ENCODE measurements around the gene CASZ1. TPM values are rescaled to one million over a fixed set of nuclear protein-coding genes. Genes with fewer than 3 reads are reported as not detected.

Gene CASZ1
- total RNA-seq, 1 experiment from 2014 or later: 12.6 TPM

GRCh38 chr1:10709165-10709564 lies 87.3 kb downstream of the CASZ1 start:
- no TSS peak for BruUV-seq (replicated peaks)
- no peaks in the 10 kb centered on the region for H3K9me3 Mint-ChIP-seq (ENCODE audit: low read depth, unreplicated experiment)
- H3K4me3 Mint-ChIP-seq (ENCODE audit: low read depth, unreplicated experiment): no peak overlapping the region
- DNase-seq: no peak
- H3K27me3 Mint-ChIP-seq (ENCODE audit: unreplicated experiment): no peaks in the 10 kb centered on the region
- peaks cover under 1% of the 10 kb centered on the region for H3K4me1 Mint-ChIP-seq (ENCODE audit: low read depth, unreplicated experiment)
- TF ChIP-seq CTCF (IDR thresholded peaks at IDR 0.05; ENCODE audit: unreplicated experiment): no peak
- CTCF ChIA-PET: no interaction called here
- intact Hi-C loops (cut with micrococcal nuclease; ENCODE audit: unreplicated experiment): no loop called here
- no peak overlapping the region for H3K27ac Mint-ChIP-seq (ENCODE audit: unreplicated experiment)
- no peaks in the 10 kb centered on the region for H3K36me3 Mint-ChIP-seq (ENCODE audit: insufficient read depth, unreplicated experiment)

- H3K4me1 Mint-ChIP-seq (ENCODE audit: low read depth, unreplicated experiment): peaks cover 4% of the 10 kb centered on the region
- DNase-seq: no peak
- no peak for TF ChIP-seq CTCF (IDR thresholded peaks at IDR 0.05; ENCODE audit: unreplicated experiment)
- no peaks in the 10 kb centered on the region for H3K27me3 Mint-ChIP-seq (ENCODE audit: unreplicated experiment)
- intact Hi-C loops (cut with micrococcal nuclease; ENCODE audit: unreplicated experiment): no loop called here
- no peaks in the 10 kb centered on the region for H3K36me3 Mint-ChIP-seq (ENCODE audit: insufficient read depth, unreplicated experiment)
- CTCF ChIA-PET: no interaction called here
- BruUV-seq (replicated peaks): no TSS peak
- no peaks in the 10 kb centered on the region for H3K9me3 Mint-ChIP-seq (ENCODE audit: low read depth, unreplicated experiment)
- H3K27ac Mint-ChIP-seq (ENCODE audit: unreplicated experiment): no peak overlapping the region
- H3K4me3 Mint-ChIP-seq (ENCODE audit: low read depth, unreplicated experiment): no peak overlapping the region
Observed at GRCh38 chr1:10708757-10709156, 87.7 kb downstream of the CASZ1 start.

- no peak for TF ChIP-seq CTCF (IDR thresholded peaks at IDR 0.05; ENCODE audit: unreplicated experiment)
- peaks cover 6% of the 10 kb centered on the region for H3K4me1 Mint-ChIP-seq (ENCODE audit: low read depth, unreplicated experiment)
- H3K36me3 Mint-ChIP-seq (ENCODE audit: insufficient read depth, unreplicated experiment): no peaks in the 10 kb centered on the region
- no peak overlapping the region for H3K4me3 Mint-ChIP-seq (ENCODE audit: low read depth, unreplicated experiment)
- intact Hi-C loops (cut with micrococcal nuclease; ENCODE audit: unreplicated experiment): no loop called here
- CTCF ChIA-PET: no interaction called here
- BruUV-seq (replicated peaks): no TSS peak
- DNase-seq: no peak
- no peaks in the 10 kb centered on the region for H3K9me3 Mint-ChIP-seq (ENCODE audit: low read depth, unreplicated experiment)
- no peaks in the 10 kb centered on the region for H3K27me3 Mint-ChIP-seq (ENCODE audit: unreplicated experiment)
- no peak overlapping the region for H3K27ac Mint-ChIP-seq (ENCODE audit: unreplicated experiment)
Observed at GRCh38 chr1:10707208-10707607, 89.2 kb downstream of the CASZ1 start.

GRCh38 chr1:10706376-10706913 lies 90.0 kb downstream of the CASZ1 start:
- no TSS peak for BruUV-seq (replicated peaks)
- Mint-ChIP-seq H3K9me3 (ENCODE audit: low read depth, unreplicated experiment) (no peaks in the 10 kb centered on the region), H3K36me3 (ENCODE audit: insufficient read depth, unreplicated experiment) (no peaks in the 10 kb centered on the region), H3K4me3 (ENCODE audit: low read depth, unreplicated experiment) (no peak overlapping the region), H3K27me3 (ENCODE audit: unreplicated experiment) (no peaks in the 10 kb centered on the region), H3K27ac (ENCODE audit: unreplicated experiment) (no peak overlapping the region), H3K4me1 (ENCODE audit: low read depth, unreplicated experiment) (peaks cover 6% of the 10 kb centered on the region)
- CTCF ChIA-PET: no interaction called here
- intact Hi-C loops (cut with micrococcal nuclease; ENCODE audit: unreplicated experiment): no loop called here
- DNase-seq: no peak
- TF ChIP-seq CTCF (IDR thresholded peaks at IDR 0.05; ENCODE audit: unreplicated experiment): no peak
